GM18951 (cell line): Measurements from ENCODE around the gene UNC45A.

ENCODE experiments used
- POLR2A ChIP-seq: IDR thresholded peaks from 4 replicates; pipeline ENCODE4 v1.6.1; 2011; ENCODE audit warnings: mild to moderate bottlenecking; ENCODE audit not compliant: insufficient read length, insufficient read depth; ENCODE audit errors: extremely low read depth
- in situ Hi-C: fragments of 300-500 bp; cut with MboI; formaldehyde crosslinking; loops from one replicate; pipeline ENCODE4 v1.12.0; 2022; ENCODE audit warnings: low sequenced_read_pairs, mixed read lengths, inconsistent platforms; ENCODE audit not compliant: unreplicated experiment

The UNC45A gene

DNA sequence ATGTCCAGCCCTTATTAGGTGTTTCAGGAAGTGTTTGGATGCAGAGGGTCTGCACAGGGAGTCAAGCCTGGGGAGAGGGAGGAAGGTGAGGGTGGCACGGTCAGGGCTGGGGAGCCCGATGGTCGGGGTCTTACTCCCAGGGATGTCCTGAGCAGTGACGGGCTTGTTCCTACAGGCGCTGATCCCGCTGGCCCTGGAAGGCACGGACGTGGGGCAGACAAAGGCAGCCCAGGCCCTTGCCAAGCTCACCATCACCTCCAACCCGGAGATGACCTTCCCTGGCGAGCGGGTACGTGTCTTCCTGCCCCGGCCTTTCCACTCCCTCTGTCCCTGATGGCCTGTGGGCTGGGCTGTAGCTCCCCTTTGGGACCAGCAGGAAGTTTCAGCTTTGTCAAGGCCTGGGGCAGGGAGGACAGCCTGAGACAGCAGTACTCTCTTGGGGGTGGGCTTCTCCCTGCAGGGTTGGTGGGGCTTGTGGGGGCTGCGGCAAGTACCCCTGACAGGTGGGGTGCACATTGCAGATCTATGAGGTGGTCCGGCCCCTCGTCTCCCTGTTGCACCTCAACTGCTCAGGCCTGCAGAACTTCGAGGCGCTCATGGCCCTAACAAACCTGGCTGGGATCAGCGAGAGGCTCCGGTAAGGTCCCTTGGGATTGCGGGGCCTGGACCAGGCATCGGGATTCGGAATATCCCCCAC, 15.0 kb downstream of the UNC45A start:
- in situ Hi-C loops: no loop called here
- no peak for TF ChIP-seq POLR2A

DNA sequence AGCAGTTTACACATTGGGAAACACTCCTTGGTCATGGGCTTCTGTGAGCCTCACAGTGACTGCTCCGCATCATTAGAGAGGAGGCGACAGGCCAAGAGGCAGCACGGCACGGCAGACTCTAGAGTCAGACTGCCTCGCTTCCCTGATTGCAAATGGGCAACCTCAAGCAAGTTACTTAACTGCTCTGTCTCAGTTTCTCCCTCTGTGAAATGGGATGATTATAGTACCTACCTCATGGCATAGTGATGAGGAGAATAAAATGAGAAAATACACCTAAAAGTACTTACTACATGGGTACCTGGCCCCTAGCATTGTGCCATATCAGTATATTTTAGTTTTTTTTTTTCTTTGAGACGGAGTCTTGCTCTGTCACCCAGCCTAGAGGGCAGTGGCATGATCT, 15.6 kb downstream of the UNC45A start:
- in situ Hi-C loops: no loop called here
- no peak for TF ChIP-seq POLR2A

DNA sequence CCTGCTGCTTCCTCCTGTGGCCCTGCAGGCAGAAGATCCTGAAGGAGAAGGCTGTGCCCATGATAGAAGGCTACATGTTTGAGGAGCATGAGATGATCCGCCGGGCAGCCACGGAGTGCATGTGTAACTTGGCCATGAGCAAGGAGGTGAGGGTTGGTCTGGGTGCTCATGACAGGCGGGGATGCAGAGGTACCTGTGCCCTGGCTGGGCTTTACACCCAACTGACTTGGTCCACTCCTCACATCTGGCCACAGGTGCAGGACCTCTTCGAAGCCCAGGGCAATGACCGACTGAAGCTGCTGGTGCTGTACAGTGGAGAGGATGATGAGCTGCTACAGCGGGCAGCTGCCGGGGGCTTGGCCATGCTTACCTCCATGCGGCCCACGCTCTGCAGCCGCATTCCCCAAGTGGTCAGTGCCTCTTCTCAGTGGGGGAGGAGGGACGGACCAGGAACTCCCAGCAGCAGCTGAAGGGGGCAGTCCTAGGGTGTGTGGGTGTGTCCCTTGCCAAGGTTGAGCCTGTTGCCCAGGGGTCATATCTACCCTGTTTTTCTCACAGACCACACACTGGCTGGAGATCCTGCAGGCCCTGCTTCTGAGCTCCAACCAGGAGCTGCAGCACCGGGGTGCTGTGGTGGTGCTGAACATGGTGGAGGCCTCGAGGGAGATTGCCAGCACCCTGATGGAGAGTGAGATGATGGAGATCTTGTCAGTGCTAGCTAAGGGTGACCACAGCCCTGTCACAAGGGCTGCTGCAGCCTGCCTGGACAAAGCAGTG, 18.0 kb downstream of the UNC45A start:
- no peak for TF ChIP-seq POLR2A
- in situ Hi-C loops: no loop called here

DNA sequence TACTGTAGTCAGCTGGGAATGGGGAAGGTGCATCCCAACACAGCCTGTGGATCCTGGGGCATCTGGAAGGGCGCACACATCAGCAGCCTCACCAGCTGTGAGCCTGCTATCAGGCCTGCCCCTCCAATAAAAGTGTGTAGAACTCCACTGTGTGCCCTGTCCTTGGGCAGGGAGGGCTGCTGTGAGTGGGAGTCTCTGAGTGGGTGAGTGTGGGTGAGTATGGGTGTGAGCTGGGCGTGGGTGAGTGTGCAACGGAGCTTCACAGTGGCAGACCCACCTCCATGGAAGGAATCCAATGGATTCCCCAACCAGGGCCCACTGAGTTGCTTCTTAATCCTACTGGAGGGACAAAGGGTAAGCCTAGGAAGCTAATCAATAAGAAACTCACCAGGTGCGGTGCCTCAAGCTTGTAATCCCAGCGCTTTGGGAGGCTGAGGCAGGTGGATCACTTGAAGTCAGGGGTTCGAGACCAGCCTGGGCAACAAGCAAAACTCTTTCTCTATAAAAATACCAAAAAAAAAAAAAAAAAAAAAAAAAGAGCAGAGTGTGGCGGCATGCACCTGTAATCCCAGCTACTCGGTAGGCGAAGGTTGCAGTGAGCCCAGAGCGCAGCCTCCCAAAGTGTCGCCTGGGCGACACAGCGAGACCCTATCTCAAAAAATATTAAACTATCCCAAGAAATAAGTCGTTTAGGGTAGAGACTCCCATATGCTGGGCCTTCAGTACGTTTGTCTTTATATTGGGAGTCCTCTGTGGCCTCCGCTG, 19.0 kb downstream of the UNC45A start:
- TF ChIP-seq POLR2A: no peak
- in situ Hi-C loops: no loop called here

DNA sequence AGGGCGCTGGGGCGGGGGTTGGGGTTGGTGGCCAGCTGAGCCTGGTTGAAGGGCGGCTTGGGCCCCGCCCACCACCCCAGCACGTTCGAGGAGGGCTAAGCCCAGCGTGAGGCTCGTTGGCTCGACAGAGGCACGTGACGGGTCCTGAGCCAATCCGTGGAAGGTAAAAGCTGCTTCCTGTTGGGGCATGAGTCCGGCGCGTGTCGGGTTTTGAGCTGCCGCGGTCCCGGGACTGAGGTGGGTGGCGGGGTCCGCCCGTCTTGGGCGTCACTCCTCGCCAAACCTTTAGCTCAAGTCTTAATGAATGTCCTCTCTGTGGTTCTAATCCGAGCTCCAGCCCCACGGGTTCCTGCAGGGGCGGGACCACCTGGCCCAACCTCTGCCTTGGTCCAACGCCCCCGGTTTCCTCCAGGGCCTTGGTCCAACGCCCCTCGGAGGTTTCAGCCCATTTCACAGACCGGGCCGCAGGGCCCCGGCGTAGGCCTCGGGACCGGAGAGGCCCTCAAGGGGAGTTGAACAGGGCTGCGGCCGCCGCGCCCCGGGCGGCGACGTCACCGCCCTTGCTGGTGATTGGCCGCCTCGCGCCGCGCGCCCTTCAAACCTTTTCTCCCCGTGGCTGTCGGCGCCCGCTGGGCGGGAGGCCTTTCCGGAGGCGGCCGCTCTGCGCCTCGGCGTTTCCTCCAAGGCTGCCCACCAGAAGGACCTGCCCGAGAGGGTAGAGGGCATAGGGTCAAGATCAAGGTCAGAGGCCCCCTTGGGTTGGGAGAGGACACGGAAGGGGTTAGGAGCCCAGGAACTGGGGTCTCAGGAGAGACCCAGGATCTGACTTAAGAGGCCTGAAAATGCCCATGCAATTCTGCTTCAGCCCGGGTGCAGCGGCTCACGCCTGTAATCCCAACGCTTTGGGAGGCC, 19.9 kb downstream of the UNC45A start, which contains the start of gene RCCD1:
Gene RCCD1, plus strand, starts transcription at position 173 of the 912 bp plus-strand sequence. CDS start 1,851 bp downstream, outside the sequence.
- in situ Hi-C loops: no loop called here
- TF ChIP-seq POLR2A: peak; percentile 79

DNA sequence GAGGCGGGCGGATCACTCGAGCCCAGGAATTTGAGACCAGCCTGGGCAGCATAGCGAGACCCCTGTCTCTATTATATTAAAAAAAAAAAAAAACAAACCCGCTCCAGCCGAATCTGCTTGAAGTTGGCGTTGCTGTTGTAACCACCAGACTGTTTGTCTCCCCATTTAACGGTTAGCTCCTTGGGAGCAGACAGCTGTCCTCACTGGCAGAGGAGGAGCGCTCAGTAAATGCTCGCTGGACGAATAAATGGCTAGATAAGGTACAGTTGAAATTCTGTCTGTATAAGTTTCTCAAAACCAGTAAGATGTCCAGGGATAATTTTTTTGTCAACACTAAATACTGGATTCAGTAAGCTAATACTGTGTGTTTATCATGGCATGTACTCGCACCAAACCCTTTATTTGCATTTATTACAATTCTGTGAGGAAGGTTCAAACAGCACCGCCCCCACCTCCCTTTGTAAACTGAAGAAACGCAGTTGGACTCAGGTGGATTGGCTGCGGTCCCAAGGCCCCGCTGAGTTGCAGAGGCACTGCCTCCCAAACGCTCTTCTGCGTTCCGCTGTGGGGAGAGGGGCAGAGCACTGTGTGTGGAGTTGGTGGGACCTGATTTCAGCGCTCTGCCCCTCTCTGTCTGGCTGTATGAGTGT, 20.7 kb downstream of the UNC45A start:
- no peak for TF ChIP-seq POLR2A
- in situ Hi-C loops: no loop called here

DNA sequence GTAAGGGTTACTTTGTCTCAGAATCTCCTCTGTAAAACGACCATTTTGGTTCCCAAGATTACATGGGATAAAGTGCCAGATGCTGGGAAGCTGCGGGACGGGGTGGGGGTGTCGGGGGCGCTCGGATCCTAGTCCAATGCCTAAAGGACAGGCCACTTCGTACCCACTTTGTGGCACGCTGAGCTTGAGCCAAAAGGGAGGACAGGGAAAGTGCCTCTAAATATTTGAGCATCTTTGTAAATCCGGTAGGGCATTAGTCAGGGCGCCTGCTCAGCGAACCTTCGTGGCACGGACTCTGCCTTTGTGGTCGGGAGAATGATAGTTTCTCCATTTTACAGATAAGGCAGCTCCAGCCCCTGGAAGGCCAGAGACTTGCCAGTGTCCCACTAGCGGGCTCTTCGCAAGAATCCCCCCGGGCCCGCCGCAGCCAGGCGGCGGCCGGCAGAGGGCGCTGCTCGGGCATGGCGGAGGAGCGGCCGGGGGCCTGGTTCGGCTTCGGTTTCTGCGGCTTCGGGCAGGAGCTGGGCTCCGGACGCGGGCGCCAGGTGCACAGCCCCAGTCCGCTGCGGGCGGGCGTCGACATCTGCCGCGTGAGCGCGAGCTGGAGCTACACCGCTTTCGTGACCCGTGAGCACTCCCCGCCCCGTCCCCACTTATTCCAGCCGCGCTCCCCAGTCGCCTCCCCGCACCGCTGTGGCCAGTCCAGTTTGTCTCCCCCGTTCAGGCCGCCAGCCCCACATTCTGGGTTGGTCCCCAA, 21.4 kb downstream of the UNC45A start:
- in situ Hi-C loops: no loop called here
- TF ChIP-seq POLR2A: peak; percentile 20

DNA sequence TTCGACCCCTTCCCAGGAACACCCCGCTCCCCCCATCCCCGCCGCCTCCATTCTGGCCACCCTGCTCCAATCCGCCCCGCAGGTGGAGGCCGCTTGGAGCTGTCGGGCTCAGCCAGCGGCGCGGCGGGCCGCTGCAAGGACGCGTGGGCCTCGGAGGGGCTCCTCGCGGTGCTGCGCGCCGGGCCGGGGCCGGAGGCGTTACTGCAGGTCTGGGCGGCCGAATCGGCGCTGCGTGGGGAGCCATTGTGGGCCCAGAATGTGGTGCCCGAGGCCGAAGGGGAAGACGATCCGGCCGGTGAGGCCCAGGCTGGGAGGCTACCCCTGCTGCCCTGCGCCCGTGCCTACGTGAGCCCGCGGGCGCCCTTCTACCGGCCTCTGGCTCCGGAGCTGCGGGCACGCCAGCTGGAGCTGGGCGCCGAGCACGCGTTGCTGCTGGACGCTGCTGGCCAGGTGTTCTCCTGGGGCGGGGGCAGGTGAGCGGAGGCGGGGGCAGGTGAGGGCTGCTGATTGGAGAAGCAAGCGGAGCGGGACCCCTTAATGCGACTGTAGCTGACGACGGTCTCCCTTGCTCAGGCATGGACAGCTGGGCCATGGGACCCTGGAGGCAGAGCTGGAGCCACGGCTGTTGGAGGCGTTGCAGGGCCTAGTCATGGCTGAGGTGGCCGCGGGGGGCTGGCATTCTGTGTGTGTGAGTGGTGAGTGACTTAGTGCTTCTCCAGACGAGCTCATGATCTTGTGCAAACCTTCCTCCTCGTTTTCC, 22.1 kb downstream of the UNC45A start:
- no peak for TF ChIP-seq POLR2A
- in situ Hi-C loops: no loop called here

DNA sequence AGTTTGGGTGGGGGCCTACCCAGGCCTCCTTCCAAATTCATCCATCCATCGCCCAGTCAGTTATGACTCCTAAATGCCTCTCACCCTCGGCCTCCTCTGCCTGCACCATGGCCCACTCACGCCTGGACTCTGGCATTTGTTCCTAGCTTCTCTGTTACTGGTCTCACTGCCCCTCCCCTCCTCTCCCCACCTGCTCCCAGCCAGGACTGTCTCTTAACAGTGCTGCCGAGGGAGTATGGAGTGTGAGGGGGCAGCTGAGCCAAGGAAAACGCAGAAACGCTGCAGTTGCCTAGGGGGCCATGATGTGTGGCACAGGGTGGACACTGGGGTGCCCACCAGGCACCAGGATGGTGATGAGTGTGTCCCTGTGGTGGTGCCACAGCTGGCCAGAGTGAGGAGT, 22.7 kb downstream of the UNC45A start:
- in situ Hi-C loops: no loop called here
- no peak for TF ChIP-seq POLR2A

DNA sequence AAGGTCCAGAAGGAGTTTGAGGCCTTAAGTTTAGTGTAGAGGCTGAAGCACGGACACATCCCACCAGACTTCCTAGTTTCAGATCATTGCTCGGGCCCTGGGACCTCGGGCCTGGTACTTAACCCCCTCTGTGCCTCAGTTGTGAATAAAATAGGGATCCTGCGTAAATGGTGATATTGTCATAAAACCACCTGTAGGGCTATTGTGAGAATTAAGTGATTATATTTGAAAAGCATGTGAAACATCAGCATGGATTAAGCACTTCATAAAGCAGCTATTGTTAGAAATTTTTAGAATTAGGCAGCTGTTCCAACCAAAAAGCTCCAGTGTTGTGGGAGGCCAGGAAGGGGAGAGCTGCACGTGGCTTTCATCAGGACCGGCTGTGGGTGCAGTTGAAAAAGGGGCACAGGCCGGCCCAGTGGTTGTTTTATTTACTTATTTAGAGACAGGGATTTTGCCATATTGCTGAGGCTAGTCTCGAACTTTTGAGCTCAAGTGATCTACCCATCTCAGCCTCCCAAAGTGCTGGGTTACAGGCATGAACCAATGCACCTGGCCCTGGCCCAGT, 24.0 kb downstream of the UNC45A start:
- in situ Hi-C loops: no loop called here
- TF ChIP-seq POLR2A: no peak

DNA sequence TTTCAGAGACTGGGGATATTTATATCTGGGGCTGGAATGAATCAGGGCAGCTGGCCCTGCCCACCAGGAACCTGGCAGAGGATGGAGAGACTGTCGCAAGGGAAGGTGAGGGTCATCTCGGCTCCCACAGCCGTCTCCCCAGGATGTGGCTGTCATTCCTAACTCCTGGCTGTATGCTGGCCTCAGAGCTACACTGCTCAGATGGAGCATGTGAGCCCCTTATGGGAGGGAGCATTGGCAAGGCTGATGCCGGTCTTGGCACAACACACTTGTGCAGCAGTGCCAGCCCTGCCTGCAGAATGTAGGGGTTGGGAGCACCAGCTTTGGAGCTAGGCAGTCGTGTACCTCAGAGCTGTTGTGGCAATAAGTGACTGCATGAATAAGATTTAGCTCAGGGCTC, 24.8 kb downstream of the UNC45A start:
- TF ChIP-seq POLR2A: no peak

More for the DNA sequence above, 24.8 kb downstream of the UNC45A start:
- in situ Hi-C loops: no loop called here
